ENCODE data around the gene ISG15. TPM values are rescaled to one million over a fixed set of nuclear protein-coding genes. Genes with fewer than 3 reads are reported as not detected.
A peak's percentile ranks its signal among the peaks of the same experiment; 100 is the strongest.

The ISG15 gene
- total and polyA plus RNA-seq, 2 of the 13 experiments (the other 11 are each of a cell fraction or from before 2014, with no cell fraction given) = 42.1 to 54.9 TPM

GRCh38 chr1:980602-981395 lies 32.5 kb upstream of the ISG15 start (continued):
- TF ChIP-seq PATZ1 (CRISPR knock-in tag; IDR thresholded peaks at IDR 0.05) = peak; percentile 76
- TF ChIP-seq ZNF430 (CRISPR knock-in tag; IDR thresholded peaks at IDR 0.05) = 0 out of 2 replicates have a peak, but pooled peaks have one; percentile 48
- TF ChIP-seq MLX (CRISPR knock-in tag; IDR thresholded peaks at IDR 0.05) = no peak
- no peak for TF ChIP-seq MIER2 (CRISPR knock-in tag; IDR thresholded peaks at IDR 0.05)
- no peak for TF ChIP-seq ZNF256 (CRISPR knock-in tag; conservative IDR thresholded peaks at IDR 0.05)
- no peak for TF ChIP-seq SOX13 (IDR thresholded peaks at IDR 0.05)
- 0 out of 4 replicates have a peak, but pooled peaks of 1 of the 2 experiments have one; percentile 3 for TF ChIP-seq SOX13 (CRISPR knock-in tag; conservative IDR thresholded peaks at IDR 0.05 in 1 of 2, IDR thresholded peaks at IDR 0.05 in 1 of 2)
- TF ChIP-seq SP4 (CRISPR knock-in tag; IDR thresholded peaks at IDR 0.05) = peak; percentile 46; the same call in 1 of the 2 replicates
- TF ChIP-seq XBP1 (CRISPR knock-in tag; IDR thresholded peaks at IDR 0.05) = 0 out of 2 replicates have a peak, but pooled peaks have one; percentile 27
- TF ChIP-seq ARNTL (CRISPR knock-in tag; IDR thresholded peaks at IDR 0.05) = 0 out of 2 replicates have a peak, but pooled peaks have one; percentile 30
- TF ChIP-seq ESRRA (CRISPR knock-in tag; IDR thresholded peaks at IDR 0.05; ENCODE audit: low read depth) = 0 out of 2 replicates have a peak, but pooled peaks have one; percentile 39
- TF ChIP-seq ZNF776 (CRISPR knock-in tag; IDR thresholded peaks at IDR 0.05) = 0 out of 2 replicates have a peak, but pooled peaks have one; percentile 7
- no peak for TF ChIP-seq ZBTB40 (IDR thresholded peaks at IDR 0.05)
- TF ChIP-seq ZBTB40 (CRISPR knock-in tag; IDR thresholded peaks at IDR 0.05) = 0 out of 2 replicates have a peak, but pooled peaks have one; percentile 7
- TF ChIP-seq, protein P1, sequence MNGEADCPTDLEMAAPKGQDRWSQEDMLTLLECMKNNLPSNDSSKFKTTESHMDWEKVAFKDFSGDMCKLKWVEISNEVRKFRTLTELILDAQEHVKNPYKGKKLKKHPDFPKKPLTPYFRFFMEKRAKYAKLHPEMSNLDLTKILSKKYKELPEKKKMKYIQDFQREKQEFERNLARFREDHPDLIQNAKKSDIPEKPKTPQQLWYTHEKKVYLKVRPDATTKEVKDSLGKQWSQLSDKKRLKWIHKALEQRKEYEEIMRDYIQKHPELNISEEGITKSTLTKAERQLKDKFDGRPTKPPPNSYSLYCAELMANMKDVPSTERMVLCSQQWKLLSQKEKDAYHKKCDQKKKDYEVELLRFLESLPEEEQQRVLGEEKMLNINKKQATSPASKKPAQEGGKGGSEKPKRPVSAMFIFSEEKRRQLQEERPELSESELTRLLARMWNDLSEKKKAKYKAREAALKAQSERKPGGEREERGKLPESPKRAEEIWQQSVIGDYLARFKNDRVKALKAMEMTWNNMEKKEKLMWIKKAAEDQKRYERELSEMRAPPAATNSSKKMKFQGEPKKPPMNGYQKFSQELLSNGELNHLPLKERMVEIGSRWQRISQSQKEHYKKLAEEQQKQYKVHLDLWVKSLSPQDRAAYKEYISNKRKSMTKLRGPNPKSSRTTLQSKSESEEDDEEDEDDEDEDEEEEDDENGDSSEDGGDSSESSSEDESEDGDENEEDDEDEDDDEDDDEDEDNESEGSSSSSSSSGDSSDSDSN (CRISPR knock-in tag; IDR thresholded peaks at IDR 0.05) = peak; percentile 82

All from HepG2 (cell line).